HG03378 (cell line): ENCODE data around the gene ZC3H18.

Experiments
- ATAC-seq: cut with Tn5 transposase; IDR thresholded peaks from one replicate; pipeline ENCODE4 v1.9.1; 2021; ENCODE audit warnings: mild to moderate bottlenecking, moderate library complexity; ENCODE audit not compliant: unreplicated experiment

ZC3H18 gene

DNA sequence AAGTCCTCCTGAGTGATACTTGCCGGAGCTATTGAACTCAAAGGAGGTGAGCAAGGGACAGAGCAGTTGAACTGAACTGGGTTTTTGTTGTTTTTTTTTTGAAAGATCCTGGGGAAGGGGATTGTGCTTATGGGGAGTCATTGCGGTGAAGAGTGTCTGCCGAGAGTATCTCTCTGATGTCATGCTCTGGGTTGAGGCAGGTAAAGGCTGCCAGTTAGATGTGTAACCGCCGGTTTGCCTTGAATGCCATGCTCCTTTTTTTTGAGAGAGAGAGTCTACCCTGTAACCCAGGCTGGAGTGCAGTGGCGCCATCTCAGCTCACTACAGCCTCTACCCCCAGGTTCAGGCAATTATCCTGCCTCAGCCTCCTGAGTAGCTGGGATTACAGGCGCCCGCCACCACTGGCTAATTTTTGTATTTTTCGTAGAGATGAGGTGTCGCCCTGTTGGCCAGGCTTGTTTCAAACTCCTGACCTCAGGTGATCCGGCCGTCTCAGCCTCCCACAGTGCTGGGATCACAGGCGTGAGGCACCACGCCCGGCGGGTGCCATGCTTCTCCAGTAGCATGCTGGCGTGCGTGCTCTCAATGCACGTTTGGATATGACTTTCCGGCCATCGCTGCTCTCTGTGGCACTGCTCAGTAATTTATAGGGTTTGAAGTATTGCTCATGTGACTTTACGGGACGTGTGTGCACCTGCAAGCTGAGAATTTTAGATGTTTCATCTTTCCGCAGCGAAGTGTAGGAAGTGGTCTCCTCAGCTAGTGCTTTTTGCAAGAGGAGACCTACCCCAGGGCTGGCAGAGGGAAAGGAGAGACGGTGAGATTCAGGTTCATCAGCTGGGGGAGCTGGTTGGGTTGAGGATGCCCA is 8.5 kb downstream of the ZC3H18 start:
- no peak for ATAC-seq

DNA sequence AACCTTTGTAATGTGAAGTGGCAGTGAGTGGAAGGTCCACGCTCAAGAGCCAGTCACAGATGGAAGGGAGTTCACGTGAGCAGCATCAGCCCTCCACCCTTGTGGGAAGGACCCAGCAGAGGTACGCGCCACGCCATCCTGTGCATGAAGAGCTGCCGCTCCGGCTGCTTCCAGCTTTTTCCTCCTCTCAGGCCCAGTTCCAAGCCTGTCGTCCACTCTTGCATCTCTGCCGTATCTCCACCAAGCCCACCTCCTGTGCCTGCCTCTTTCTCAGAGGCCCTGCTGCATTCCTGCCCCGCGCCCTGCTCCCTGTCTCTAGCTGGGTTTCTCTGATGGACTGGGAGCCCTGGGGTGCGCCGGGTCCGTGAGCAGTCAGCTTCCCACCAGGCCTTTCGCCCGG is 10.2 kb downstream of the ZC3H18 start:
- ATAC-seq: no peak

DNA sequence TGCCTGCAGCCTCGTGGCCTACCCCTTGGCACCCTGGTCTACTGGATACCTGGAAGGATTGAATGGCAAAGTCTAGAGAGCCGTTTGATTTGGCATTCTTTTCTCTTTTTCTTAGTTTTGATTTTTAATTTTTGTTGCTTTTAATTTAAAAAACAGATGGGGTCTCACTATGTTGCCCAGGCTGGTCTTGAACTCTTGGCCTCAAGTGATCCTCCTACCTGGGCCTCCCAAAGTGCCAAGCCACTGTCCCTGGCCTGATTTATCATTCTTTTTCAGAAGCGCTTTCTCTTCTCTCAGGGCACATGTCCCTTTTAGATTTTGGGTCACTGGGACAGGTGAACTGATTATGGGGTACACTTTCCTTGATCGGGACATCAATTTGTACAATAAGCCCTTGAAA is 10.8 kb downstream of the ZC3H18 start:
- no peak for ATAC-seq

DNA sequence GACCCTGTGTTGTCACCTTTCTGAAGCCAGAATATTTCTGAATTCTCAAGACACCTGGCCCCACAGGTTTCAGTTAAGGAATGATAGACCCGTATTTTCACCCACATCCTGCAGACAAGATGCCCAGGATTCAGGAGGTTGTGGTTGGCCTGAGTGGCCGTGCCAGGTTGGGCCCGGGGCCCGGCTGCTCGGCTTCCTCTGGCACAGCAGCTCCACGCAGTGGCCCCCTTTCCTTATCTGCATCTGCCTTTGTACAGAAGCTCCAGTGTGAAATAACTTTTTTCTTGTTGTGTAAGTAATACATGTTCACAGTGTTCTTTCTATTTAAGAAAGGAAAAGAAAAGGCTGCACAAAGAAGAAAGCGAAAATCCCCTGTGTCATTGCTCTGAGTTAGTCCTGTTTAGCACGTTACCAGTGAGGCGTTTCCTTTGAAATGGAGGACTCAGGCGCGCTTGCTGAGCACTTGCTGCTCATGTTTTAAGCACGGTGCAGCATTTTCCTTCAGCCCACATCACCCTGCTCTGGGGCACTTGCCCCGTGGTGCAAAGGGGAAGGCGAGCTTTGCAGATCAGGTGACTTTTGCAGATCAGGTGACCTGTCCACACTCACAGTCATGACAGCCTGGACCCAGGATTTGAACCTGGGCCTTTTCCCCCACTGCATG is 12.8 kb downstream of the ZC3H18 start:
- ATAC-seq: no peak

DNA sequence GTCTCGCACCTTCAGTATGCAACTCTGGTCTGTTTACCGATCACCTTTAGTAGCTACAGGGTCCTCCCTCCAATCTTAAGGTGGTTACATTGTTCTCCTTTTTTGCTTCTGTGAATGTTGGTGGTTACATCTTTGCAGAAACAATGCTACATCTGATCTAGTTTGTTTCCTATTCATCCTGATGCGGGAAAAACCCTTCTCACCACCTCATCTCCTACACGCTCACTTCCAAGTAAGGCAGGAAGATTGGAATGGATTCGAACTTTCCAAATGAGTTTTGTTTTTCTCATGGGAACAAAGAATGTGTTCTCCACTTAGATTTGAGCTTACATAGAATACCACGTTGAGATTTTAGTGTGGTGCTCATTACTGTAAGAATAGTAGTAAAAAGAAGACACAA is 14.5 kb downstream of the ZC3H18 start:
- no peak for ATAC-seq

DNA sequence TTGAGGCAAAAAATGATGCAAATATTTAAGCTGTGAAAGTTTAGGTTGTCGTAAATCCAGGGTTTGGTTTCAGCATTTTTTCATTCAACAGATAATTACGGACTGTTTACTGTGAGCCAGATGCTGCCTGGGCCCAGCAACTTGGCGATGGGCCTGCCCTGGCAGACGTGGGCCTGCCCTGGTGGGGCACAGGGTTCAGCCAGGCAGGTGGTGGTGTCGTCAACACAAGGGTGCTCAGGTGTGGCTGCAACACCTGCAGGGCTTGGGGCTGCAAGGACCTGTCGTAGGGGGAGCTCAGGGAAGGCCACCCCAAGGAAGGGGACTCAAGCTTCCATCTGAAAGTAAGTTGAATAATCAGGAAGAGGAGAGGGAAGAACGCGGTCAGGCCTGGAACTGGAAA is 15.1 kb downstream of the ZC3H18 start:
- no peak for ATAC-seq

DNA sequence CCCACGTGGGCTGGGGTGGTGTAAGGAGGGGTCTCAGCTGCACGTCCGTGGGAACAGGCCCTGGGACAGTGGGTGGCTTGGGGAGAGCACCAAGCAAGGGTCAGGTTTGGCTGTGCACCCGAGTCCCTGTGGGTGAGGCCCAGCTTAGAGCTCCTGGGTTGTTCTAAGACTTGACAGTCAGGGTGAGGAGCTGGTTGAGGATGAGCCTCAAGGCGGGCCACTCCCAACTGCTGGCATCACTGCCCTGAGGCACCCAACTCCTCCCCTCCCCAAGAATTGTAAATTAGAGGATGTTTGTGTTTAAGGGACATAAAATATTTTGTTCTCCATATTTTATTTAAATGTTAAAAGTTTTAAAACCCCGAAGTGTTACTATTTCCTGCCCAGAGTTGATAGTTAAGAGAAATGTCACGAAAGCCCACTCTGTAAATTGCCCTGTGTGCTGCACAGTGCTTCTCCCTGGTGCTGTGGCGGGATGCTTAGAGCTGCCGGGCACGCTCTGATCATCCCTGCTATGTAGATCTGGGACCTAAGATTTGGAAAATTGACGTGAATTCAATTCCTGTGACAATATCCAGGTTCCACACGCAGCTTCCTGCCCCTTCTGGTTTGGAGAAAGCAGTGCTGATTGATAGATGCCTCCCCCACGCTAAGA is 15.9 kb downstream of the ZC3H18 start:
- ATAC-seq: no peak

DNA sequence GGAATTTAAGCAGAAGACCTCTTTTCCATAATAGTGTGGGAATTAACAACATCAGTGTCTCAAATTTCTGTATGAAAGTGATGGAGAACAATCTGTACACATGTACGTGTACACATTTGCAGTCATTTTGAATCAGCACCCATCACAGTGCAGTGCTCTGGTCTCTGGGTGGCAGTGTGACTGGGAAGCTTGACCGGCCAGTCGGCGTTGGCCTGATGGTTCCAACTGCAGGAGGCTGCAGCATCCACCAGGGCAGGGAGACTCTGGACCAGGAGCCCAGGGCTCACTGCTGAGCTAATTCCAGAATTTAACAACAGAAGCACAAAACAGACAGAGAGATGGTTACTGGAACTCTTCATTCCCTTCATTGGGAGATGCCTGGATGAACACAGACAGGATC is 17.9 kb downstream of the ZC3H18 start:
- ATAC-seq: no peak

DNA sequence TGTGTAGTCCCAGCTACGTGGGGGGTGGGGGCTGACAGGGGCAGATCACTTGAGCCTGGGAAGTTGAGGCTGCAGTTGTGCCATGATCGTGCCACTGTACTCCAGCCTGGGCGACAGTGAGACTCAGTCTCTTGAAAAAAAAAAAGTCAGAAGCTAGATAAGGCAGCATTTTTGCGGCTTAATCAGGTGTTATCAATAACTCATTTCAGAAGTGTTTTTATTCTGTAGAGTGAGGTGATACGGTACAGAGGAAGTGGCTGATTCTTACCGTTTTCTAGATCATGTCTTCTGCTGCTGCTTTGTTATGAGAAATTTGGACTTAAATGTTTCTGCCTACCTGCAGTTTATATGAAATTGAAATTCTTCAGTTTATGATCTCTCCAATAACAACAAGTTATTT is 18.6 kb downstream of the ZC3H18 start:
- ATAC-seq: no peak

DNA sequence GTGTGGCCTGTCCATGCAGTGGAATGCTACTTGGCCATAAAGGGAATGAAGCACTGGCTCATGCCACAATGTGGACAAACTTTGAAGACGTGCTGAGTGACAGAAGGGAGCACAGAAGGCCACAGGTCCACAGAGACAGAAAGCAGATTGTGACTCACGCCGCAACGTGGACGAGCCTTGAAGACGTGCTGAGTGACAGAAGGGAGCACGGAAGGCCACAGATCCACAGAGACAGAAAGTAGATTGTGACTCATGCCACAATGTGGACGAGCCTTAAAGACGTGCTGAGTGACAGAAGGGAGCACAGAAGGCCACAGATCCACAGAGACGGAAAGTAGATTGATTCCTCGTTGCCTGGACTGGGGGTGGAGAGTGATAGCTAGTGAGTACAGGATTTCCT is 19.2 kb downstream of the ZC3H18 start:
- no peak for ATAC-seq

DNA sequence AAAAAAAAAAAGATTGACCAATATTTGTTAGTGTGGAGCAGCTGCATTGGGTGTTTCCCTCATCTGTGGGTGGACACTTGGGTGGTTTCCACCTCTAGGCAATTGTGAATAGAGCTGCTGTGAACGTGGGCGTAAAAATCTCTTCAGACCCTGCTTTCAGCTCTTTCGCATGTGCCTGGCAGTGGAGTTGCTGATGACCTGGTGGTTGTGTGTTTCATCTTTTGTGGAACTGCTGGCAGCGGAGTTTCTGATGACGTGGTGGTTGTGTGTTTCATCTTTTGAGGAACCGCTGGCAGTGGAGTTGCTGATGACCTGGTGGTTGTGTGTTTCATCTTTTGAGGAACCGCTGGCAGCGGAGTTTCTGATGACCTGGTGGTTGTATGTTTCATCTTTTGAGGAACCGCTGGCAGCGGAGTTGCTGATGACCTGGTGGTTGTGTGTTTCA is 21.4 kb downstream of the ZC3H18 start:
- peak; percentile 51 for ATAC-seq

DNA sequence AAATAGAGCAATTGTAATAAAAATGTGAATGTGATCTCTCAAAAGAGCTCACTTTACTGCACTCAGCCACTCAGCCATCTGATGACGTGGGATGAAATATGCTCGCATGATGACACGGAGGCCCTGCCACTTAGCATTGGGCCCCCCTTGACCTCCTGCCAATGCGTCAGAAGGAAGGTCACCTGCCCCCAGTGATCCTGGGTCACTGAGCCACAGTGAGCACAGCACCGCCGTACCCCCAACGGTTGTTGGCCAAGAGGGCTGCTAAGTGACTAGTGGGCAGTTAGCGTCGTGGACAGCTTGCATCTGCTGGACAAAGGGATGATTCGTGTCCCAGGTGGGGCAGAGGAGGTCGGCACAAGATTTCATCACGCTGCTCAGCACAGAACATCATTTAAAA is 22.9 kb downstream of the ZC3H18 start:
- no peak for ATAC-seq

DNA sequence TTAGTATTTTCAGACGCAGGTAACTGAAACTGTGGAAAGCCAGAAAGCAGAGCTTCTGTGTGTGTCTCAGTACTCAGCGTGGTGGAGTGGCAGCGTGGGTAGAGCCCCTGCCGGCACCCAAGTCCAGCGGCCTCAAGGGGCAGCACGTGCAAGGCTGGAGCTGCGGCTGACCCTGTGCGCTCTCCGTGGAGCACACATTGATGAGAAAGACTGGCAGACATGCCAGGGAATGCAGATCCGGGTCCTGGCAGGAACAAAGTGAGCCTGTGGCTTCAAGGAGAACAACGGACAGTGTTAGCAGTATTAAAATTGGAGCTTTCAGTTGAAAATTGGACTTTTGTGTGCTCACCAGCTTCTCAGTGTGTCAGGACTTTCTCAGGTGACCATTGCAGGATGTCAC is 23.3 kb downstream of the ZC3H18 start:
- ATAC-seq: no peak

DNA sequence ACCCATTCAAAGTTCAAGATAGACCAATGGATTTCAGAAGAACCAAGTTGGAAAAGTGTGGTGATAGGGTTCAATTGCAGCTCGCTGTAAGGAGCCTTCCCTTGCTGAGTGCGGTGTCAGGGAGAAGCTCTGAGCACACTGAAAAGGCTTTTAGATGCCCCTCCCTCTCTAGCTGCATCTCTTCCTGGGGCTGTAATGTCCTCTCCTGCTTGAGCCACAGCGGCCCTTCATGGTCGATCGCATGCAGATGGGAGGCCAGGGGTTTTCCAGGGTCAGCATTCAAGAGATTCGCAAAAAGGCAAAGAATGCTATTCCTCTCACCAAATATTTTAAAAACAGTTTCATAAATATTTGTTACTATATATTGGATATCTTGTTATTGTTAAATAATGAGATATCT is 23.7 kb downstream of the ZC3H18 start:
- no peak for ATAC-seq

DNA sequence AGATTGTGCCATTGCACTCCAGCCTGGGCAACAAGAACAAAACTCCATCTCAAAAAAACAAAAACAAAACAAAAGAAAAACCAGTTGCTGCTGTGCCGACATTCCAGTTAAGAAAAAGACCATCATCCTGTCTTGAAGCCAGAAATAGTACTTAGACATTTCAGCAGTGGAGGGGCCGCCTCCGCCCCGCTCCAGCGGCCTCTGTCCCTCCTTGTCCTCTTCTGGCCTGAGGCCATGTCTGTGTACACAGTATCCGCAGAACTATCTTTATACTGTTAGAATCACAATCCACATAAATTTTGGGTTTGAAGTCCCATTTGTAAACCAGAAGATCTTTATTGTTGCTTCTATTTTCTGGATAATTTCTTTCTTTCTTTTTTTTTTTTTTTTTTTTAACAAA is 24.9 kb downstream of the ZC3H18 start:
- no peak for ATAC-seq

DNA sequence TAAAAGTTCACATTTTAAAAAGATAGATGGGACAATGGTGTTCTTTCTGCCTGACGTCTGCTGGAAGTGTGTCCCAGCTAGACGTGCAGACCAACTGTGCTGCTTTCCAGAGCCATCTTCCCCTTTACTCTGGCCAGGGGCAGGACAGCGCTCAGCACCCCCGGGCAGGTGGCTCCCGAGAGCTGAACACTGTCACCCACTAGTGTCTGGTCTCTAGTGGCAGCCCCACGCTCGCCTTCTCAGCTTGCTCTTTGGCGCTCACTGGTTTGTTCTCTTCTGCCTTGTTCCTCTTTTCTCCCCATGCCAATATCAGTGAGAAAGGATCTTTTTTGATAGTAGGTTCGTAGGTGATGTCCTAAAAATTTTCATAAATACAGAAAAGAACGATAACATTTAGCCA is 25.7 kb downstream of the ZC3H18 start:
- ATAC-seq: no peak

DNA sequence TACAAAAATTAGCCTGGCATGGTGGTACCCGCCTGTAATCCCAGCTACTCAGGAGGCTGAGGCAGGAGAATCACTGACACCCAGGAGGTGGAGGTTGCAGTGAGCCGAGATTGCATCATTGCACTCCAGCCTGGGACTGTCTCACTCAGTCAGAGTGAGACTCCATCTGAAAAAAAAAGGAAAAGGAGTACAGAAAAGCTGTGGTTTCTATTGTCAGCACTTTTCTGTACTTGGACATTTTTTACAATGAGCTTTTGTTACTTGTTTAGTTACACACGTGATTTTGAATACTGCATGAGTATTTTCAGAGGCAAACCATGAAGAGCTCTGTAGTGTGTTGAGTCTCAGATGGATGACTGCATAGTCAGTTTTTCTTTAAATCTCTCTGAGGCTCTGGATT is 26.3 kb downstream of the ZC3H18 start:
- ATAC-seq: no peak

DNA sequence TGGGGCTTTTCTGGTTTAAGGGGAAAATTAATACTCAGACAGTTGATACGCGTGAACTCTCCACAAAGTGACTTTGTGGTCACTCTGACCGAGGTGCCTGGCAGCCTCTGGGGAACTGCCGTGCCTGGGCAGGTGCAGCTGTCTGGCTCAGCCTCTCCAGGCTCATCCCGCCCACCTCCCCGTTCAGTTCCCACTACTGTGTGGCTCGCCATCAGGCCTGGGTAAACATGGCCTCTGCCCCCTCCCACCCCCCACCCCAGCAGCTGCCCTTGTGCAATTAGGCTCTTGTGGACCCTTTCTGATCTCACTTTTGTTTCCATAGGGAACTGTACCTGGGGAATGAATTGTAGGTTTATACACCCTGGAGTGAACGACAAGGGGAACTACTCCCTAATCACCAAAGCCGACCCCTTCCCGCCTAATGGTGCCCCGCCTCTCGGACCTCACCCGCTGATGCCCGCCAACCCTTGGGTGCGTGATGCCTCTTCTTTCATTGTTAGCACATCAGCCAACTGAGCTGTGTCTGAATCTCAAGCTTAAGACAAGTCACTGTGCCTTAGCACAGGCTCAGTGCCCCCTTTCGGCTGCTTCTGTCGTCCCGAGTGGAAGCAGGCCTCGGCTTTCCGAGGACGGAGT is 27.8 kb downstream of the ZC3H18 start:
- ATAC-seq: no peak

DNA sequence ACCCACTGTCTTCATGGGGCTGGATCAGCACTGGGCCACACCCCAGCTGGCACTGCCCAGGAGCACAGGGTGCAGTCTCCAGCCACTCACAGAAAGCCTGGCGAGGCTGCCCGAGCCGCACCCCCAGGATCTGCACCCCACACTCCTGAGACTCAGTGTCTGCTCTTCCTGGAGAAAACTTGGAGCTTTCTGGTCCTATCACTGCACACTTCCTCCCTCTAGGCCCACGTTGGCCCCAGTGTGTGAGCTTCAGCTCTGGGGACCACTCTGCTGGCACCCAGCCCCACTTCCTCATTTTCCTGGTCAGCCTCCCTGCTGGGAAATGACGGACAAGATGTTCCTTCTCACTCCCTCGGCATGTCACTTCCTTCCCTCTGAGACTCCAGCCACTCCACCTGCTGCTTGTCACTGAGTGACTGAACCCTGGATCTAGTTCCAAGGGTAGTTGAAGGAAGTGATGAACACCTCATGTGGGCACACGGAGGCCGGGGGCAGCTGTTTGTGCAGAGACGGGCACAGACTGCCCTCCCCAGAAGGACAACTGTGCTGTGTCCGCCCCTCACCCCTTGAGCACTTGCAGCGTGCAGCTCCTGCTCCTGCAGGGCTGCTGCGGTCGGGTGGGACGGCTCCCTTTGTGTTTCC is 29.0 kb downstream of the ZC3H18 start:
- ATAC-seq: no peak

DNA sequence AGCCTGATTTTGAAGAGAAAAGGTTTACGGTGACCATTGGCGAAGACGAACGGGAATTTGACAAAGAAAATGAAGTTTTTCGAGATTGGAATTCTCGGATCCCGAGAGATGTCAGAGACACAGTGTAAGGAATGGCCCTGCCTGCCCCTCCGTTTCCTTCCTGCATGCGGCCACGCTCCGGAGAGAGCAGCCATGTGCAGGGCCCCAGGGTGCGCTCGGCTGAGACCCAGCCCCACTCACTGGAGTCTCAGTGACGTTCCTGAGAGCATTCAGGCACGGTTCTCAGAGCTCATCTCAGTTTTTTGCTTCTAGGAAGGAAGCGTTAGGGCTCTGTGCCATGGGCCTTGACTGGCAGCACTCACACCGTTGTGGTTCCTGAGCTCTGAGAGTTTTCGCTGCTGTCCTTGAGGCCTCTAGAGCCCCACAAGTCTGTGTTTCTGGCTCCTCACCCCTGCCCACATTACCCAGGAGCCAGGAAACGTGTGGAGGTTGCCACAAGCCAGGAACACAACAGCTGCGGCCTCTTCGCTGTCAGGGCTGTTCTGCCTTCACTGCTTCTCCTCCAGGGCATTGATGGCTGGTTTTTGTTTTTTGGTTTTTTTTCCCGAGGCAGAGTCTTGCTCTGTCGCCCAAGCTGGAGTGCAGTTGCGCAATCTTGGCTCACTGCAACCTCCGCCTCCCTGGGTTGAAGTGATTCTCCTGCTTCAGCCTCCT is 29.8 kb downstream of the ZC3H18 start:
- no peak for ATAC-seq
